Small intestine (tissue), 16 donors: Measurements from ENCODE around the gene ARHGDIG. TPM values are rescaled to one million over a fixed set of nuclear protein-coding genes. Genes with fewer than 3 reads are reported as not detected.
A peak's percentile ranks its signal among the peaks of the same experiment; 100 is the strongest.

Experiments used
- DNase-seq, 2 donors: peaks; one replicate each; pipeline versions ENCODE4 v3.0.0 to v3.0.0-alpha.2; 2013
- FAIRE-seq: peaks from 2 replicates; lab custom pipeline; 2012; peaks lifted over from hg19 to GRCh38; lab: Jason Lieb, UNC
- H3K27ac ChIP-seq, 3 donors: one replicate each; pipeline ENCODE4 v1.5.1; 2013; ENCODE audit warnings: low read length in 2 of 3, mild to moderate bottlenecking in 2 of 3, control low read depth in 1 of 3, inconsistent platforms in 1 of 3, low read depth in 1 of 3, moderate library complexity in 1 of 3
- H3K27me3 ChIP-seq, 3 donors: one replicate each; pipeline ENCODE4 v1.6.1; 2013; ENCODE audit warnings: low read length in 3 of 3, inconsistent platforms in 1 of 3; ENCODE audit not compliant: control insufficient read depth in 3 of 3, insufficient read depth in 3 of 3
- H3K36me3 ChIP-seq, 3 donors: one replicate each; pipeline ENCODE4 v1.6.1; 2013; ENCODE audit warnings: low read length in 3 of 3, inconsistent platforms in 1 of 3, low read depth in 1 of 3, mild to moderate bottlenecking in 1 of 3, moderate library complexity in 1 of 3; ENCODE audit not compliant: control insufficient read depth in 3 of 3, insufficient read depth in 2 of 3
- H3K4me1 ChIP-seq, 3 donors: one replicate each; pipeline ENCODE4 v1.6.1; 2013; ENCODE audit warnings: low read length in 2 of 3, inconsistent platforms in 1 of 3, low read depth in 1 of 3, mild to moderate bottlenecking in 1 of 3, moderate library complexity in 1 of 3; ENCODE audit not compliant: control insufficient read depth in 3 of 3, insufficient read depth in 2 of 3
- H3K4me3 ChIP-seq, 3 donors: one replicate each; pipeline ENCODE4 v1.5.1; 2013; ENCODE audit warnings: low read length in 3 of 3, control low read depth in 1 of 3, inconsistent platforms in 1 of 3, low read depth in 1 of 3, mild to moderate bottlenecking in 1 of 3, moderate library complexity in 1 of 3
- H3K9me3 ChIP-seq, 2 donors: one replicate each; pipeline ENCODE4 v1.6.1; 2013; ENCODE audit warnings: low read depth in 1 of 2, low read length in 1 of 2; ENCODE audit not compliant: control insufficient read depth in 2 of 2, insufficient read depth in 1 of 2
- whole genome bisulfite sequencing, 3 donors: extraction: QIAGEN DNeasy Blood & Tissue Kit; methylation state at CpG; one replicate each; pipeline ENCODE4 v1.1.7; 2013; 5-methylcytosine and 5-hydroxymethylcytosine counted together
- long read RNA-seq, 10 donors: transcript quantifications; one replicate each; lab custom pipeline, GENCODE V29; 2026
- polyA plus RNA-seq, 4 donors: library from polyadenylated mRNA; stranded (reverse) in 3 of 4; unstranded in 1 of 4; fragments of 200-250 nt in 3 of 4; fragments of 120-200 nt in 1 of 4; gene quantifications; one replicate each; pipeline versions ENCODE4 v1.2.1 to v1.2.3, GENCODE V29; 2013
- donor health status: healthy with polysubstance abuse.
- donor health status: control.
- donor health status: control.
- donor health status: Bipolar disorder and iron deficiency.
- donor health status: healthy.

Gene ARHGDIG
- 10 to 100 TPM in 3 of 4 donors, under 1 TPM in 1; 0.32 to 81.6 (median 14.2) TPM for polyA plus RNA-seq
- long read RNA-seq, donor 1: 0 reads
- long read RNA-seq, donor 2: 0 reads
- long read RNA-seq, donor 3: 0 reads
- long read RNA-seq, donor 4, partial matches to known transcripts: 0 of 1 reads
- long read RNA-seq, donor 4, other reads (novel, unspliced or antisense): 0 of 1 reads
- long read RNA-seq, donor 5, partial matches to known transcripts: 0 of 2 reads
- long read RNA-seq, donor 5, other reads (novel, unspliced or antisense): 0 of 2 reads
- long read RNA-seq, donor 6, partial matches to known transcripts: 0 of 2 reads
- long read RNA-seq, donor 6, other reads (novel, unspliced or antisense): 0 of 2 reads
- long read RNA-seq, donor 7, partial matches to known transcripts: 0 of 1 reads
- long read RNA-seq, donor 7, other reads (novel, unspliced or antisense): 0 of 1 reads
- long read RNA-seq, donor 8: 0 reads
- long read RNA-seq, donor 9, partial matches to known transcripts: 0 of 1 reads
- long read RNA-seq, donor 9, other reads (novel, unspliced or antisense): 0 of 1 reads
- long read RNA-seq, donor 10, transcript ARHGDIG-201 (6 exons, 949 nt): major isoform, 8 of 8 reads
- long read RNA-seq, donor 10, partial matches to known transcripts: 0 of 8 reads
- long read RNA-seq, donor 10, other reads (novel, unspliced or antisense): 0 of 8 reads

GRCh38 chr16:280552-280951, at the start of gene ARHGDIG:
Gene ARHGDIG (plus strand): TSS chr16:280591. CDS start chr16:280681, 90 bp downstream.
- peaks cover 0 to 52% (median 0%) of the 10 kb centered on the region in 3 donors for H3K27me3 ChIP-seq
- no peak for FAIRE-seq
- peaks cover 0 to 7% of the 10 kb centered on the region in 2 donors for H3K9me3 ChIP-seq
- peak within 1 kb of the TSS in 2 of 3 donors; percentile 15 to 37 for H3K4me3 ChIP-seq
- no peak for DNase-seq
- H3K4me1 ChIP-seq: peaks cover 0 to 10% (median 2%) of the 10 kb centered on the region in 3 donors
- H3K36me3 ChIP-seq: peaks cover 0 to 5% (median 0%) of the 10 kb centered on the region in 3 donors
- WGBS, 3 donors: 1 to 3% (median 1%) methylated on average over 14 to 54 of the region's 54 CpGs
- H3K27ac ChIP-seq: no peak within 1 kb of the TSS

GRCh38 chr16:230949-231348, 49.4 kb upstream of the ARHGDIG start:
- 81 to 94% (median 88%) methylated on average over 22 of the region's 22 CpGs for WGBS, 3 donors
- Histone ChIP-seq H3K36me3 (peaks cover 2 to 8% (median 6%) of the 10 kb centered on the region in 3 donors), H3K27me3 (no peaks in the 10 kb centered on the region), H3K4me3 (no peak overlapping the region), H3K4me1 (peaks cover 3 to 11% (median 5%) of the 10 kb centered on the region in 3 donors), H3K27ac (no peak overlapping the region), H3K9me3 (no peaks in the 10 kb centered on the region)
- FAIRE-seq: no peak
- DNase-seq: no peak

GRCh38 chr16:234468-235305, 45.7 kb upstream of the ARHGDIG start, which contains the start of gene FAM234A:
Gene FAM234A (plus strand): TSS chr16:234821. CDS start chr16:254414, 19,593 bp downstream.
- WGBS, 3 donors: 0 to 1% (median 0%) methylated on average over 53 to 85 of the region's 85 CpGs

GRCh38 chr16:239948-240277, 40.5 kb upstream of the ARHGDIG start:
- H3K36me3 ChIP-seq: peaks cover 0 to 20% (median 0%) of the 10 kb centered on the region in 3 donors
- 71 to 83% (median 75%) methylated on average over 3 of the region's 3 CpGs for WGBS, 3 donors
- FAIRE-seq (no peak), DNase-seq (no peak)
- no peaks in the 10 kb centered on the region for H3K9me3 ChIP-seq
- no peaks in the 10 kb centered on the region for H3K27me3 ChIP-seq
- H3K4me1 ChIP-seq: peaks cover 0 to 11% (median 1%) of the 10 kb centered on the region in 3 donors
- no peak overlapping the region for H3K4me3 ChIP-seq
- H3K27ac ChIP-seq: peak overlapping the region in 2 of 3 donors; percentile 43 to 72

More at GRCh38 chr16:234468-235305, 45.7 kb upstream of the ARHGDIG start, which contains the start of gene FAM234A:
- FAIRE-seq: no peak
- Histone ChIP-seq H3K4me1 (peaks cover 0 to 3% (median 1%) of the 10 kb centered on the region in 3 donors), H3K9me3 (no peaks in the 10 kb centered on the region), H3K4me3 (peak within 1 kb of the TSS; percentile 71 to 97 (median 81)), H3K27ac (peak within 1 kb of the TSS; percentile 99 to 100 (median 99)), H3K27me3 (no peaks in the 10 kb centered on the region), H3K36me3 (peaks cover 0 to 8% (median 0%) of the 10 kb centered on the region in 3 donors)
- DNase-seq: peak; percentile 95 to 98

- peak overlapping the region in 1 of 3 donors; percentile 72 for H3K27ac ChIP-seq
- DNase-seq: peak in 1 of 2 donors; percentile 63
Measured at GRCh38 chr16:240559-240958, 39.8 kb upstream of the ARHGDIG start.

GRCh38 chr16:242281-242680, 38.1 kb upstream of the ARHGDIG start:
- H3K4me3 ChIP-seq: no peak overlapping the region
- 84 to 85% (median 84%) methylated on average over 10 of the region's 10 CpGs for WGBS, 3 donors
- H3K36me3 ChIP-seq: peaks cover 0 to 26% (median 0%) of the 10 kb centered on the region in 3 donors
- H3K9me3 ChIP-seq: no peaks in the 10 kb centered on the region
- peaks cover 0 to 11% (median 0%) of the 10 kb centered on the region in 3 donors for H3K4me1 ChIP-seq
- peak overlapping the region in 2 of 3 donors; percentile 44 to 59 for H3K27ac ChIP-seq
- no peaks in the 10 kb centered on the region for H3K27me3 ChIP-seq
- no peak for FAIRE-seq
- no peak for DNase-seq

More at GRCh38 chr16:240559-240958, 39.8 kb upstream of the ARHGDIG start:
- H3K27me3 ChIP-seq: no peaks in the 10 kb centered on the region
- 62 to 75% (median 70%) methylated on average over 8 of the region's 8 CpGs for WGBS, 3 donors
- no peak overlapping the region for H3K4me3 ChIP-seq
- peaks cover 0 to 20% (median 0%) of the 10 kb centered on the region in 3 donors for H3K36me3 ChIP-seq
- peaks cover 0 to 11% (median 1%) of the 10 kb centered on the region in 3 donors for H3K4me1 ChIP-seq
- H3K9me3 ChIP-seq: no peaks in the 10 kb centered on the region
- FAIRE-seq: no peak

GRCh38 chr16:243348-243747, 37.0 kb upstream of the ARHGDIG start:
- no peak overlapping the region for H3K4me3 ChIP-seq
- 63 to 82% (median 80%) methylated on average over 4 of the region's 4 CpGs for WGBS, 3 donors
- H3K9me3 ChIP-seq: no peaks in the 10 kb centered on the region
- H3K27me3 ChIP-seq: no peaks in the 10 kb centered on the region
- DNase-seq: no peak
- no peak for FAIRE-seq
- H3K27ac ChIP-seq: no peak overlapping the region
- peaks cover 0 to 20% (median 0%) of the 10 kb centered on the region in 3 donors for H3K36me3 ChIP-seq
- peaks cover 0 to 11% (median 0%) of the 10 kb centered on the region in 3 donors for H3K4me1 ChIP-seq
